ENCODE data around the gene GOSR2. TPM values are rescaled to one million over a fixed set of nuclear protein-coding genes. Genes with fewer than 3 reads are reported as not detected.
A peak's percentile ranks its signal among the peaks of the same experiment; 100 is the strongest.

Gene GOSR2
- total RNA-seq, 1 donor from 2014 or later, result 62.4 TPM

DNA sequence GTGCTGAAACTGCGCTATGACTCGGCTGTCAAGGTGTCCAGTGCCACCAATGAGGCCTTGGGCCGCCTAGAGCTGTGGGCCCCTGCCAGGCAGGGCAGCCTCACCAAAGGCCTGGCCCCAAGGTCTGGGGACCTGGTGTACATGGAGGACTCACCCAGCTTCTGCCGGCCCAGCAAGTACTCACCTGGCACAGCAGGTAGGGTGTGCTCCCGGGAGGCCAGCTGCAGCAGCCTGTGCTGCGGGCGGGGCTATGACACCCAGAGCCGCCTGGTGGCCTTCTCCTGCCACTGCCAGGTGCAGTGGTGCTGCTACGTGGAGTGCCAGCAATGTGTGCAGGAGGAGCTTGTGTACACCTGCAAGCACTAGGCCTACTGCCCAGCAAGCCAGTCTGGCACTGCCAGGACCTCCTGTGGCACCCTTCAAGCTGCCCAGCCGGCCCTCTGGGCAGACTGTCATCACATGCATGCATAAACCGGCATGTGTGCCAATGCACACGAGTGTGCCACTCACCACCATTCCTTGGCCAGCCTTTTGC, 46.5 kb upstream of the GOSR2 start:
- Mint-ChIP-seq H3K4me3 (ENCODE audit: unreplicated experiment) (no peak overlapping the region), H3K36me3 (ENCODE audit: unreplicated experiment) (no peaks in the 10 kb centered on the region), H3K27me3 (ENCODE audit: unreplicated experiment) (peaks cover 6% of the 10 kb centered on the region), H3K27ac (ENCODE audit: unreplicated experiment) (no peak overlapping the region), H3K9me3 (ENCODE audit: unreplicated experiment) (no peaks in the 10 kb centered on the region), H3K4me1 (ENCODE audit: low read depth, unreplicated experiment) (peaks cover 3% of the 10 kb centered on the region)
- DNase-seq, result no peak
- TF ChIP-seq, protein P1, sequence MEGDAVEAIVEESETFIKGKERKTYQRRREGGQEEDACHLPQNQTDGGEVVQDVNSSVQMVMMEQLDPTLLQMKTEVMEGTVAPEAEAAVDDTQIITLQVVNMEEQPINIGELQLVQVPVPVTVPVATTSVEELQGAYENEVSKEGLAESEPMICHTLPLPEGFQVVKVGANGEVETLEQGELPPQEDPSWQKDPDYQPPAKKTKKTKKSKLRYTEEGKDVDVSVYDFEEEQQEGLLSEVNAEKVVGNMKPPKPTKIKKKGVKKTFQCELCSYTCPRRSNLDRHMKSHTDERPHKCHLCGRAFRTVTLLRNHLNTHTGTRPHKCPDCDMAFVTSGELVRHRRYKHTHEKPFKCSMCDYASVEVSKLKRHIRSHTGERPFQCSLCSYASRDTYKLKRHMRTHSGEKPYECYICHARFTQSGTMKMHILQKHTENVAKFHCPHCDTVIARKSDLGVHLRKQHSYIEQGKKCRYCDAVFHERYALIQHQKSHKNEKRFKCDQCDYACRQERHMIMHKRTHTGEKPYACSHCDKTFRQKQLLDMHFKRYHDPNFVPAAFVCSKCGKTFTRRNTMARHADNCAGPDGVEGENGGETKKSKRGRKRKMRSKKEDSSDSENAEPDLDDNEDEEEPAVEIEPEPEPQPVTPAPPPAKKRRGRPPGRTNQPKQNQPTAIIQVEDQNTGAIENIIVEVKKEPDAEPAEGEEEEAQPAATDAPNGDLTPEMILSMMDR (IDR thresholded peaks at IDR 0.05; ENCODE audit: partially characterized antibody, unreplicated experiment), result peak; percentile 17

DNA sequence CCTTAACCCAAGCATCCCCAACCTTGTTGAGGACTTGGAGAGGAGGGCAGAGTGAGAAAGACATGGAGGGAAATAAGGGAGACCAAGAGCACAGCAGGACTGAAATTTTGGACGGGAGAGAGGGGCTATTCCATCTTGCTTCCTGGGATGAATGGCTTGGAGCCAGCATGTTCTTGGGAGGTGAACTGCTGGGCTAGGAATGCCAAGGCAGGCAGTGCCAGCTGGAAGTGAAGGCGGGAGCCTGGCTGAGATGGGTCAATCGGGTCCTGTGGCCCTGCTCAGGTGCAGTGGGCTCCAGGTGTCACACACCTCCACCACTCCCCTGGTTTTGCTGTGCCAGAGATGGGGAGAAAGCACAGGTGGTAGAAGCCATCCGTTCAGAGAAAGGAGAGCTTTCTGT, 46.0 kb upstream of the GOSR2 start:
- TF ChIP-seq, protein P1 (IDR thresholded peaks at IDR 0.05; ENCODE audit: partially characterized antibody, unreplicated experiment), result no peak
- H3K27ac Mint-ChIP-seq (ENCODE audit: unreplicated experiment), result no peak overlapping the region
- no peaks in the 10 kb centered on the region for H3K9me3 Mint-ChIP-seq (ENCODE audit: unreplicated experiment)
- no peaks in the 10 kb centered on the region for H3K36me3 Mint-ChIP-seq (ENCODE audit: unreplicated experiment)
- peaks cover 5% of the 10 kb centered on the region for H3K27me3 Mint-ChIP-seq (ENCODE audit: unreplicated experiment)
- H3K4me1 Mint-ChIP-seq (ENCODE audit: low read depth, unreplicated experiment), result peaks cover 3% of the 10 kb centered on the region
- no peak overlapping the region for H3K4me3 Mint-ChIP-seq (ENCODE audit: unreplicated experiment)
- no peak for DNase-seq

DNA sequence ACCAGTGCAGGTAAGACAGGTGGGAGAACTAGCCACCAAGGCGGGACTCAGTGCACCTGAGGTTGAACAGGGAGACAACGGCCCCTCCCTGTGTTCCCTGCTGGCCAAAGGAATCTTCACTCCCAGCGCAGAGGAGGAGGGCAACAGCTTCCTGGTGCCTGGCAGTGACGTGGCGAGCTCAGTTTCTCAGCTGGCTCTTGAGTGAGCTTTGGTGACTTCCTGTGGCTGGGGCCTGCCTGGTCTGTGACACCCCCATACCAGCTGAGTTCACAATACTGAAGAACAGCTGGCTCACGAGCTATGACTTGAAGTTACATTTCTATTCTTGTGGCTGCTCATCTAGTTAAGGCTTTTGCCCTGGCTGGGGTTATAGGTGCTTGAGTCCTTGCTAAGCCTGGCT, 45.5 kb upstream of the GOSR2 start:
- Mint-ChIP-seq H3K36me3 (ENCODE audit: unreplicated experiment) (no peaks in the 10 kb centered on the region), H3K27ac (ENCODE audit: unreplicated experiment) (no peak overlapping the region), H3K4me1 (ENCODE audit: low read depth, unreplicated experiment) (peaks cover 3% of the 10 kb centered on the region), H3K4me3 (ENCODE audit: unreplicated experiment) (no peak overlapping the region), H3K27me3 (ENCODE audit: unreplicated experiment) (peaks cover 5% of the 10 kb centered on the region), H3K9me3 (ENCODE audit: unreplicated experiment) (no peaks in the 10 kb centered on the region)
- no peak for DNase-seq
- TF ChIP-seq, protein P1 (IDR thresholded peaks at IDR 0.05; ENCODE audit: partially characterized antibody, unreplicated experiment), result no peak

DNA sequence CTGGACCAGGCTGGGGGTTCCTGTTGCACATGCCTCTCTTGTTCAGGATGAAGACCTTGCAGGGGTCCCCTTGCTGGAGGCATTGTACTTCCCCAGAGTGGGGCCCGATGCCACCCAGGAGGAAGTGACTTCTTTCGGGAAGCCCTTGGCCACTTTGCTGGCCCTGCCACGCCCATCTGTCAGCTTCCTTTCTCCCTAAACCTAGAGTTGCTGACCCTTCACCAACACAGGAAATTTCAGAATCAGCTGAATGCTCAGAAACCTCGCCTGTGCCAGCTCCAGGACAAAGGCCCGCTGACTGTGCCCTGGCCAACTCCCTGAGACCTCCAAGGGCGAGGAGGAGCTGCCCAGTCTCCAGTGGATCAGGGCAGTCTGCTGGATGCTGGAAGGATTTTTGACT, 44.9 kb upstream of the GOSR2 start:
- no peak overlapping the region for H3K4me3 Mint-ChIP-seq (ENCODE audit: unreplicated experiment)
- TF ChIP-seq, protein P1 (IDR thresholded peaks at IDR 0.05; ENCODE audit: partially characterized antibody, unreplicated experiment), result no peak
- no peak for DNase-seq

DNA sequence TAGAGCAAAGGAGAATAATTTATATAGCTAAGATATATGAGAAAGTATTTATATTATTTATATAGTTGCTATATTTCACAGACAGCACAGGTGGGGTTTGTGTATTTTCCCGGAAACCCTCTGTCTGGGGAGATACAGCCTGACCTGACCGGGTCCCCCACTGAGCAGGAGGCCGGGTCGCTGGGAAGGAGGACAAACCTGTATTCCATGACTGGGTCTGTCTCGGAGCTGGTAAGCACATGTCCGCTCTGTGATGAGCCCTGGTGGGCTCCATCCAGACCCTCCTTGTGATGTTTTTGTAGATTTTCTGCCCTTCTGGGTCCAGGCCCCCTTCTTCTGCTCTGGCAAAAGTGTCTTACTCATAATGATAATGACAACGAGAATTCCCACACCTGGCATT, 43.9 kb upstream of the GOSR2 start:
- H3K27me3 Mint-ChIP-seq (ENCODE audit: unreplicated experiment), result peaks cover 5% of the 10 kb centered on the region
- peaks cover 2% of the 10 kb centered on the region for H3K4me1 Mint-ChIP-seq (ENCODE audit: low read depth, unreplicated experiment)
- DNase-seq, result no peak
- H3K9me3 Mint-ChIP-seq (ENCODE audit: unreplicated experiment), result no peaks in the 10 kb centered on the region
- H3K4me3 Mint-ChIP-seq (ENCODE audit: unreplicated experiment), result no peak overlapping the region
- TF ChIP-seq, protein P1 (IDR thresholded peaks at IDR 0.05; ENCODE audit: partially characterized antibody, unreplicated experiment), result no peak
- H3K27ac Mint-ChIP-seq (ENCODE audit: unreplicated experiment), result no peak overlapping the region
- no peaks in the 10 kb centered on the region for H3K36me3 Mint-ChIP-seq (ENCODE audit: unreplicated experiment)

More for the DNA sequence above, 44.9 kb upstream of the GOSR2 start:
- Mint-ChIP-seq H3K27me3 (ENCODE audit: unreplicated experiment) (peaks cover 5% of the 10 kb centered on the region), H3K9me3 (ENCODE audit: unreplicated experiment) (no peaks in the 10 kb centered on the region), H3K36me3 (ENCODE audit: unreplicated experiment) (no peaks in the 10 kb centered on the region), H3K27ac (ENCODE audit: unreplicated experiment) (no peak overlapping the region), H3K4me1 (ENCODE audit: low read depth, unreplicated experiment) (peaks cover 3% of the 10 kb centered on the region)

All from glutamatergic neuron (in vitro differentiated cells).